ENCODE measurements around the gene CKLF. TPM values are rescaled to one million over a fixed set of nuclear protein-coding genes. Genes with fewer than 3 reads are reported as not detected.

CKLF gene
- total and polyA plus RNA-seq, 7 donors, result 24.1 to 57.4 (median 46.7) TPM

DNA sequence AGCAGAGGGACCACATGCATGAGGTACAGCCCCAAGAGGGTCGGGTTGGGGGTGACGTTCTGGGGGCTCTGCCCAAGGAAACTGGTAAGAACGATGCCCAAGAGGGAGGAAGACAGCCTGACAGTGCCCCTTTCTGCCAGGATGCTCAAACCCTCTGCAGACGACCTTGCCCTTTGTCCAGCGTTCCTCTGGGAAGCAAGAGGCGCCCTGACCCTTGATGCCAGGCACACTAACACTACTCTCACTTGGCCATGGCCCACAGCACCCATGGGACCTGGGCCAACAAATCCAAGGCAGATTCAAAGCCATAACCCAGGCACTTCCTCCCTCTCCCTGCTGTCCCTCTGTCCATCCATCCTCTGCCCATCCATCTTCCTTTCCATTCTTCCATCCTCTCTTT lies 22.9 kb upstream of the CKLF start:
- Histone ChIP-seq H3K4me1 (no peaks in the 10 kb centered on the region), H3K27me3 (no peaks in the 10 kb centered on the region), H3K9me3 (no peaks in the 10 kb centered on the region), H3K4me3 (no peak overlapping the region), H3K36me3 (peaks cover 17 to 94% (median 51%) of the 10 kb centered on the region in 4 donors), H3K27ac (no peak overlapping the region)
- DNase-seq, result no peak
- TF ChIP-seq POLR2AphosphoS5 (IDR thresholded peaks at IDR 0.05) (no peak), EP300 (IDR thresholded peaks at IDR 0.05) (no peak), CTCF (IDR thresholded peaks at IDR 0.05) (no peak), POLR2A (IDR thresholded peaks at IDR 0.05) (no peak)
- intact Hi-C loops (cut with DNase I), result no loop called here
- WGBS, 2 donors, result 92 to 93% methylated on average over 6 of the region's 6 CpGs

DNA sequence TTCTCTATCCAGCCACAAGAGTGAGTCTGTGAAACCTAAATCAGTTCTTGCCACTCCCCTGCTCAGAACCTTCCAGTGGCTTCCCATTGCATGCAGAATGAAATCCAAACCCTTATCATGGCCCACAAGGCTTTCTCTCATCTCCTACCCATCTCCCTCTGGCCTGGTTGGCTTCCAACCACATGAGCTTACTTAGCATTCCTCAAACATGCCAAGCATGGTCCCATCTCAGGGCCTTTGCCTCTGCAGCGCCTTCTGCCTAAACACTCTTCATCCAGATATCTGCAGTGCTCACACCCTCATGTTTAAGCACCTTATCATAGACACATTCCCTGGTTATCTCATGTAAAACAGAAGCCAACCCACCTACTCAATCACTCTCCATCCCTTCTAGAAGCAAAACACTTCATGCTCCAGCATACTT lies 18.0 kb upstream of the CKLF start:
- no peaks in the 10 kb centered on the region for H3K27me3 ChIP-seq
- no peak overlapping the region for H3K27ac ChIP-seq
- no peaks in the 10 kb centered on the region for H3K9me3 ChIP-seq
- DNase-seq, result no peak
- H3K4me1 ChIP-seq, result no peaks in the 10 kb centered on the region
- H3K4me3 ChIP-seq, result no peak overlapping the region
- 96 to 98% methylated on average over 1 of the region's 1 CpG for WGBS, 2 donors
- TF ChIP-seq CTCF (IDR thresholded peaks at IDR 0.05) (no peak), POLR2AphosphoS5 (IDR thresholded peaks at IDR 0.05) (no peak), EP300 (IDR thresholded peaks at IDR 0.05) (no peak), POLR2A (IDR thresholded peaks at IDR 0.05) (no peak)
- peaks cover 0 to 91% (median 38%) of the 10 kb centered on the region in 4 donors for H3K36me3 ChIP-seq
- intact Hi-C loops (cut with DNase I), result no loop called here

GRCh38 chr16:66536525-66536924 lies 15.9 kb upstream of the CKLF start:
- no peaks in the 10 kb centered on the region for H3K4me1 ChIP-seq
- H3K27ac ChIP-seq, result no peak overlapping the region
- DNase-seq, result no peak
- TF ChIP-seq POLR2A (IDR thresholded peaks at IDR 0.05) (no peak), POLR2AphosphoS5 (IDR thresholded peaks at IDR 0.05) (no peak), CTCF (IDR thresholded peaks at IDR 0.05) (no peak), EP300 (IDR thresholded peaks at IDR 0.05) (no peak)
- no peaks in the 10 kb centered on the region for H3K9me3 ChIP-seq
- no peak overlapping the region for H3K4me3 ChIP-seq
- peaks cover 0 to 89% (median 21%) of the 10 kb centered on the region in 4 donors for H3K36me3 ChIP-seq
- 89 to 92% methylated on average over 4 of the region's 4 CpGs for WGBS, 2 donors
- no peaks in the 10 kb centered on the region for H3K27me3 ChIP-seq
- intact Hi-C loops (cut with DNase I), result no loop called here

- no peak for DNase-seq
- Histone ChIP-seq H3K4me3 (no peak overlapping the region), H3K27ac (no peak overlapping the region), H3K4me1 (no peaks in the 10 kb centered on the region), H3K36me3 (peaks cover 0 to 91% (median 24%) of the 10 kb centered on the region in 4 donors), H3K27me3 (no peaks in the 10 kb centered on the region), H3K9me3 (no peaks in the 10 kb centered on the region)
- 91 to 98% methylated on average over 2 of the region's 2 CpGs for WGBS, 2 donors
- intact Hi-C loops (cut with DNase I), result no loop called here
- TF ChIP-seq POLR2AphosphoS5 (IDR thresholded peaks at IDR 0.05) (no peak), POLR2A (IDR thresholded peaks at IDR 0.05) (no peak), CTCF (IDR thresholded peaks at IDR 0.05) (no peak)
Measured at GRCh38 chr16:66537236-66537635, 15.1 kb upstream of the CKLF start.

GRCh38 chr16:66538910-66539309 lies 13.5 kb upstream of the CKLF start:
- Histone ChIP-seq H3K27ac (no peak overlapping the region), H3K4me3 (no peak overlapping the region), H3K27me3 (no peaks in the 10 kb centered on the region), H3K9me3 (no peaks in the 10 kb centered on the region), H3K4me1 (no peaks in the 10 kb centered on the region), H3K36me3 (peaks cover 0 to 87% (median 25%) of the 10 kb centered on the region in 4 donors)
- intact Hi-C loops (cut with DNase I), result no loop called here
- TF ChIP-seq CTCF (IDR thresholded peaks at IDR 0.05), result no peak
- no peak for TF ChIP-seq POLR2AphosphoS5 (IDR thresholded peaks at IDR 0.05)
- TF ChIP-seq EP300 (IDR thresholded peaks at IDR 0.05), result no peak
- TF ChIP-seq POLR2A (IDR thresholded peaks at IDR 0.05), result no peak
- WGBS, 2 donors, result 85 to 91% methylated on average over 5 of the region's 5 CpGs
- no peak for DNase-seq
